Nephron (organoid): ENCODE measurements around the gene PCDH9.

Source experiments
- H3K27ac Mint-ChIP-seq, 3 experiments: 2 replicates each; pipeline ENCODE4 v1.8.0; 2020; ENCODE audit warnings: mixed read lengths in 3 of 3, mild to moderate bottlenecking in 2 of 3, moderate library complexity in 1 of 3
- H3K27me3 Mint-ChIP-seq: 2 replicates; pipeline ENCODE4 v1.8.0; 2021; ENCODE audit warnings: low read depth, mild to moderate bottlenecking, moderate library complexity, mixed read lengths
- H3K36me3 Mint-ChIP-seq: 2 replicates; pipeline ENCODE4 v1.8.0; 2020; ENCODE audit warnings: low read depth, mixed read lengths
- H3K4me1 Mint-ChIP-seq: 2 replicates; pipeline ENCODE4 v1.8.0; 2020; ENCODE audit warnings: mixed read lengths
- H3K4me3 Mint-ChIP-seq, 3 experiments: 2 replicates each; pipeline ENCODE4 v1.8.0; 2020; ENCODE audit warnings: mild to moderate bottlenecking in 3 of 3, mixed read lengths in 3 of 3, moderate library complexity in 2 of 3
- H3K9me3 Mint-ChIP-seq: 2 replicates; pipeline ENCODE4 v1.8.0; 2020; ENCODE audit warnings: mixed read lengths
- TF ChIP-seq, protein P1 (sequence below), 3 experiments: fragments of 200-600 bp; sonication (generic); IDR thresholded peaks; one replicate each; pipeline ENCODE4 v1.5.0; 2021; ENCODE audit warnings: antibody characterized with exemption in 3 of 3; ENCODE audit not compliant: unreplicated experiment in 3 of 3

Gene PCDH9

DNA sequence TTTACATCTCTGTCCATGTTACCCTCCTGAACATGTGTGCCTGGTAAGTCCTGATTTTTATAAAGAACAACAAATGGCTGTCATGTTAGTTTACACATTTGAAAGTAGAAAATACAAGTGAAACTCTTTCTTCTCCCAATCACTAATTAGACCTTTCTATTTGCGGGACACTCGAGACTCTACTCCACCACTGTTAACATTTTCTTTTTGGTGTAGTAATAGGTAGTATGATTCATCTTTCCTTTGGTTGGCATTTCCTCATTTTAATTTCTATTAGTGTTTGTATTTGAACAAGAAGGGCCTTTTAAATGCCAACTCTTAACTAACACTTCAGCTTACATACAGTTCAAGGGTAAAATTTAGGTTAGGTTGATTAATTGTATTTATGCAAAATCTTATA, 371.1 kb downstream of the PCDH9 start:
- no peak overlapping the region for H3K4me3 Mint-ChIP-seq
- no peaks in the 10 kb centered on the region for H3K36me3 Mint-ChIP-seq
- H3K27me3 Mint-ChIP-seq: no peaks in the 10 kb centered on the region
- no peak overlapping the region for H3K27ac Mint-ChIP-seq
- peaks cover 23% of the 10 kb centered on the region for H3K4me1 Mint-ChIP-seq
- H3K9me3 Mint-ChIP-seq: no peaks in the 10 kb centered on the region
- TF ChIP-seq, protein P1, sequence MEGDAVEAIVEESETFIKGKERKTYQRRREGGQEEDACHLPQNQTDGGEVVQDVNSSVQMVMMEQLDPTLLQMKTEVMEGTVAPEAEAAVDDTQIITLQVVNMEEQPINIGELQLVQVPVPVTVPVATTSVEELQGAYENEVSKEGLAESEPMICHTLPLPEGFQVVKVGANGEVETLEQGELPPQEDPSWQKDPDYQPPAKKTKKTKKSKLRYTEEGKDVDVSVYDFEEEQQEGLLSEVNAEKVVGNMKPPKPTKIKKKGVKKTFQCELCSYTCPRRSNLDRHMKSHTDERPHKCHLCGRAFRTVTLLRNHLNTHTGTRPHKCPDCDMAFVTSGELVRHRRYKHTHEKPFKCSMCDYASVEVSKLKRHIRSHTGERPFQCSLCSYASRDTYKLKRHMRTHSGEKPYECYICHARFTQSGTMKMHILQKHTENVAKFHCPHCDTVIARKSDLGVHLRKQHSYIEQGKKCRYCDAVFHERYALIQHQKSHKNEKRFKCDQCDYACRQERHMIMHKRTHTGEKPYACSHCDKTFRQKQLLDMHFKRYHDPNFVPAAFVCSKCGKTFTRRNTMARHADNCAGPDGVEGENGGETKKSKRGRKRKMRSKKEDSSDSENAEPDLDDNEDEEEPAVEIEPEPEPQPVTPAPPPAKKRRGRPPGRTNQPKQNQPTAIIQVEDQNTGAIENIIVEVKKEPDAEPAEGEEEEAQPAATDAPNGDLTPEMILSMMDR (IDR thresholded peaks at IDR 0.05; ENCODE audit: unreplicated experiment in 3 of 3): no peak

DNA sequence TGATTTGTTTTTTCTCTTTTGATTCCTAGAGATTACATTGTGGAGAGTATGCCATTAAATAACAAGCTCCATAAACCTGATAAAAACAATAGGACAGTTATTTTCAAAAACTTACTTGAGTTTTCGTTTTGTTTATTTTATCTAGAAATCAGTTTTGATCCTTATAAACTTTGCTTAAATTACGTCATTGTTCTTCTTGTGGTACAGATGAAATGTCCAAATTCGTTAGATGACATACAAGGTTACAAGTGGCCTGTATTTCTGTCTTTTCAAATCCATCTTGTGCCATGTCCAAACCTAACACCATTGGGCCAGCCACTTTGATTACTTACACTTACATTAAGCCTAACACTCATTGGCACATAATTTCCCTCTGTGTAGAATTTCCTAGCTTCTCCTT, 372.0 kb downstream of the PCDH9 start:
- Mint-ChIP-seq H3K36me3 (no peaks in the 10 kb centered on the region), H3K27me3 (no peaks in the 10 kb centered on the region), H3K27ac (no peak overlapping the region), H3K4me1 (peaks cover 23% of the 10 kb centered on the region), H3K4me3 (no peak overlapping the region), H3K9me3 (no peaks in the 10 kb centered on the region)
- TF ChIP-seq, protein P1 (IDR thresholded peaks at IDR 0.05; ENCODE audit: unreplicated experiment in 3 of 3): no peak

DNA sequence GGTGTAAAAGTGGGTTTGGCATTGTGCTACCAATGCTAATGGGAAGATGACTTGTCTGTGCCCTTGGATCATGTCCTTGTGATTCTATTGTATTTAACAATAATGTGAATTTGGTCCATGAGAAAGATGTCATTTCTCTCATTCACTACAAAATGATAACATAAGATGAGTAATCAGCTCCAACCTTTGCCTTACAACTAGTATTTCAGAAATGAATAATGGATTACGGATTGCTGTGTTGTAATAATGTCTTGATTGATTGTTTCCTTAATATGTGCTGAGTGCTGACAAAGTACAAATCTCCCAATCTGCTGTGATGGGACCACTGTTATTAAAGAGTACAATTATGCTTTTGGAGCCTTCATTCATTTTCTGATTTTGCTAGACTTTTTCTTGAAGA, 375.0 kb downstream of the PCDH9 start:
- peaks cover 5% of the 10 kb centered on the region for H3K4me1 Mint-ChIP-seq
- H3K4me3 Mint-ChIP-seq: no peak overlapping the region
- H3K27ac Mint-ChIP-seq: no peak overlapping the region
- no peaks in the 10 kb centered on the region for H3K9me3 Mint-ChIP-seq
- H3K36me3 Mint-ChIP-seq: no peaks in the 10 kb centered on the region
- TF ChIP-seq, protein P1 (IDR thresholded peaks at IDR 0.05; ENCODE audit: unreplicated experiment in 3 of 3): no peak
- H3K27me3 Mint-ChIP-seq: no peaks in the 10 kb centered on the region

DNA sequence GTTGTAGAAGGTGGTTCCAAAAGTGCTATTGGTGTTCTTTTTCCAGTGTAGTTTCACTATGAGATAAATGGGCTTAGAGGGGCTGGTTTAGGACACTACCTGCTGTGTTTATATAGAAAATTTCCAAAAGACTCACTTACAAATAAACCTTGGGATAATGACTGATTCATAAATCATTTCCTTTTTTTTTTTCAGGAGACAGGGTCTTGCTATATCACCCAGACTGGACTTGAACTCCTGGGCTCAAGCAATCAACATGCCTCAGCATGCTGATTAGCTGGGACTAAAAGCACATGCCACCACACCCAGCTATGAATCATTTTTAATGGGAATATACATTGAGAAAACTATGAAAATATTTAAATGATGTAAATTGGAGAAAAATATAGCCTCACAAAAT, 376.6 kb downstream of the PCDH9 start:
- TF ChIP-seq, protein P1 (IDR thresholded peaks at IDR 0.05; ENCODE audit: unreplicated experiment in 3 of 3): no peak
- Mint-ChIP-seq H3K9me3 (no peaks in the 10 kb centered on the region), H3K36me3 (no peaks in the 10 kb centered on the region), H3K4me1 (no peaks in the 10 kb centered on the region), H3K27me3 (no peaks in the 10 kb centered on the region), H3K4me3 (no peak overlapping the region), H3K27ac (no peak overlapping the region)

DNA sequence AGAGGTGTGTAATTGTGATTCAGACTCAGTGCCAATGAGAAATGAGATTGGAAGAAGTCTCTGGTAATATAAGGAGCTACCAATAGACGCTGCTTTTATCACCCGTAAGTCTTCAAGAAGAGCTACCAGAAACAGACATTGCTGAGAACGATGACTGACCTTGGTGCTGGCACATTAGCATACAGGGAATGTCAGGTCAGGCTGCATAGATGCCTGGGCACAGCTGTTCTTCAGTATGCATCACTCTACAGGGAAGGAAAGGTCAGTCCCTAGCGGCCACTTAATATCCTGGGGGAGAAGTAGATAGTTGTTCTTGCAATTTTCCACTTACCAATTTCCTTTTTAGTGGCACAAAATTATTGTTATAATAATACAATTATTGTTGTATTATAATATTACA, 380.4 kb downstream of the PCDH9 start:
- no peaks in the 10 kb centered on the region for H3K4me1 Mint-ChIP-seq
- no peak overlapping the region for H3K4me3 Mint-ChIP-seq
- H3K27ac Mint-ChIP-seq: no peak overlapping the region

DNA sequence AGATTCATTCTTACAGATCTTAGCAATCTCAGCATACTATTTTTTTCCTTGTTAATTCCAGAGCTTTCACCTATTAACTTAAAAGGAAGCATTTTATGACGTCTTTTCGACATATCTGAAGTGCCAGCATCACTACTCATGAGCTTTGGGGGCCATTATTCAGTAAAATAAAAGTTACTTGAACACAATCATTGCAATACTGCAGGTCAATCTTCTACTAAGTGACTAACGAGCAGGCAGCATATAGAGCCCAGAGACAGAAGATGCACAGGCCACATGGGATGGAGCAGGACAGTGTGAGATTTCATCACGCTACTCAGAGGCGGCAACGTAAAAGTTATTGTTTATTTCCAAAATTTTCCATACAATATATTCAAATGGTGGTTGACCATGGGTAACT, 382.6 kb downstream of the PCDH9 start:
- H3K27ac Mint-ChIP-seq: no peak overlapping the region
- H3K4me1 Mint-ChIP-seq: peaks cover 5% of the 10 kb centered on the region
- no peak overlapping the region for H3K4me3 Mint-ChIP-seq
- TF ChIP-seq, protein P1 (IDR thresholded peaks at IDR 0.05; ENCODE audit: unreplicated experiment in 3 of 3): no peak
- H3K9me3 Mint-ChIP-seq: no peaks in the 10 kb centered on the region
- no peaks in the 10 kb centered on the region for H3K36me3 Mint-ChIP-seq
- no peaks in the 10 kb centered on the region for H3K27me3 Mint-ChIP-seq

More for the DNA sequence above, 380.4 kb downstream of the PCDH9 start:
- Mint-ChIP-seq H3K27me3 (no peaks in the 10 kb centered on the region), H3K36me3 (no peaks in the 10 kb centered on the region), H3K9me3 (no peaks in the 10 kb centered on the region)
- TF ChIP-seq, protein P1 (IDR thresholded peaks at IDR 0.05; ENCODE audit: unreplicated experiment in 3 of 3): no peak
